Esophagus squamous epithelium (tissue), 5 donors: ENCODE results near the gene ZNF521. TPM values are rescaled to one million over a fixed set of nuclear protein-coding genes. Genes with fewer than 3 reads are reported as not detected.

ENCODE experiments used
- DNase-seq: peaks from one replicate; lab custom pipeline; 2025; lab: John Stamatoyannopoulos, UW
- H3K27ac ChIP-seq, 4 donors: fragments of 200-600 bp; sonication (generic); one replicate each; pipeline ENCODE4 v1.5.1; 2016 to 2019; ENCODE audit warnings: mild to moderate bottlenecking in 1 of 4
- H3K27me3 ChIP-seq, 4 donors: fragments of 200-600 bp; sonication (generic); 1 replicate in 3 of 4; 2 replicates in 1 of 4; pipeline versions ENCODE4 v1.5.1 to v1.6.0; 2017 to 2021; ENCODE audit warnings: antibody characterized with exemption in 1 of 4
- H3K36me3 ChIP-seq, 3 donors: fragments of 200-600 bp; sonication (generic); one replicate each; pipeline ENCODE4 v1.5.1; 2016 to 2019
- H3K4me1 ChIP-seq, 3 donors: fragments of 200-600 bp; sonication (generic); one replicate each; pipeline ENCODE4 v1.5.1; 2017 to 2019
- H3K4me3 ChIP-seq, 4 donors: fragments of 200-600 bp; sonication (generic); 1 replicate in 3 of 4; 2 replicates in 1 of 4; pipeline ENCODE4 v1.5.1; 2016 to 2019; ENCODE audit warnings: mild to moderate bottlenecking in 2 of 4, moderate library complexity in 1 of 4
- H3K9me3 ChIP-seq, 3 donors: fragments of 200-600 bp; sonication (generic); one replicate each; pipeline ENCODE4 v1.5.1; 2016 to 2019
- CTCF ChIP-seq, 6 experiments: fragments of 450-650 bp in 4 of 6; fragments of 200-600 bp in 2 of 6; sonication (generic) in 2 of 6; IDR thresholded peaks; one replicate each; pipeline ENCODE4 v1.5.1; 2016 to 2019; ENCODE audit warnings: antibody characterized with exemption in 6 of 6, mild to moderate bottlenecking in 4 of 6, moderate library complexity in 4 of 6
- POLR2A ChIP-seq, 4 donors: fragments of 450-650 bp; IDR thresholded peaks; one replicate each; pipeline ENCODE4 v1.6.1; 2017; ENCODE audit warnings: antibody characterized with exemption in 4 of 4, mild to moderate bottlenecking in 4 of 4, moderate library complexity in 3 of 4
- WGBS, 2 donors: methylation state at CpG; one replicate each; pipeline ENCODE4 v1.1.5; 2018; 5-methylcytosine and 5-hydroxymethylcytosine counted together
- intact Hi-C: fragments of 100-400 bp; cut with DNase I; formaldehyde crosslinking; loops from one replicate; pipeline ENCODE4 v1.15.0; 2022
- total RNA-seq, 4 donors: library from RNA; depleted of rRNA; stranded (reverse); fragments of >200 nt; gene quantifications; one replicate each; pipeline ENCODE4 v1.1.0, GENCODE V29; 2016
- donor health status: DM: yes; HTN: yes; CAD: no.

ZNF521 gene
- total RNA-seq, 4 donors from 2014 or later: 0.68 to 11.3 (median 4.7) TPM

- no peaks in the 10 kb centered on the region for H3K9me3 ChIP-seq
- intact Hi-C loops: no loop called here
- TF ChIP-seq CTCF (IDR thresholded peaks at IDR 0.05) (no peak), POLR2A (IDR thresholded peaks at IDR 0.05) (no peak)
- H3K4me3 ChIP-seq: no peak overlapping the region
- H3K27ac ChIP-seq: no peak overlapping the region
- H3K4me1 ChIP-seq: no peaks in the 10 kb centered on the region
- peaks cover 0 to 7% (median 0%) of the 10 kb centered on the region in 3 donors for H3K36me3 ChIP-seq
- no peaks in the 10 kb centered on the region for H3K27me3 ChIP-seq
- no peak for DNase-seq
- 92 to 97% methylated on average over 2 of the region's 2 CpGs for WGBS, 2 donors
Observed at GRCh38 chr18:25086876-25087275, 265.1 kb downstream of the ZNF521 start.

- TF ChIP-seq CTCF (IDR thresholded peaks at IDR 0.05): no peak
- TF ChIP-seq POLR2A (IDR thresholded peaks at IDR 0.05): no peak
- WGBS, 2 donors: 93 to 95% methylated on average over 6 to 8 of the region's 8 CpGs
- Histone ChIP-seq H3K27ac (no peak overlapping the region), H3K36me3 (no peaks in the 10 kb centered on the region), H3K27me3 (no peaks in the 10 kb centered on the region), H3K9me3 (no peaks in the 10 kb centered on the region), H3K4me3 (no peak overlapping the region), H3K4me1 (no peaks in the 10 kb centered on the region)
- DNase-seq: no peak
- intact Hi-C loops: no loop called here
Observed at GRCh38 chr18:25081001-25081400, 271.0 kb downstream of the ZNF521 start.

GRCh38 chr18:25080211-25080610 is 271.8 kb downstream of the ZNF521 start:
- H3K4me3 ChIP-seq: no peak overlapping the region
- no peaks in the 10 kb centered on the region for H3K4me1 ChIP-seq
- no peaks in the 10 kb centered on the region for H3K9me3 ChIP-seq
- TF ChIP-seq POLR2A (IDR thresholded peaks at IDR 0.05) (no peak), CTCF (IDR thresholded peaks at IDR 0.05) (no peak)
- H3K27me3 ChIP-seq: no peaks in the 10 kb centered on the region
- 59 to 76% methylated on average over 10 of the region's 10 CpGs for WGBS, 2 donors
- no peak overlapping the region for H3K27ac ChIP-seq
- DNase-seq: no peak
- H3K36me3 ChIP-seq: no peaks in the 10 kb centered on the region
- intact Hi-C loops: no loop called here

GRCh38 chr18:25077944-25078723 is 273.8 kb downstream of the ZNF521 start:
- WGBS, 2 donors: 85 to 87% methylated on average over 16 to 18 of the region's 18 CpGs
- no peaks in the 10 kb centered on the region for H3K9me3 ChIP-seq

More at GRCh38 chr18:25077944-25078723, 273.8 kb downstream of the ZNF521 start:
- Histone ChIP-seq H3K36me3 (no peaks in the 10 kb centered on the region), H3K27ac (no peak overlapping the region), H3K4me1 (no peaks in the 10 kb centered on the region), H3K27me3 (no peaks in the 10 kb centered on the region), H3K4me3 (no peak overlapping the region)
- TF ChIP-seq CTCF (IDR thresholded peaks at IDR 0.05) (no peak), POLR2A (IDR thresholded peaks at IDR 0.05) (no peak)
- intact Hi-C loops: no loop called here
- no peak for DNase-seq
